NCI-H187 (cell line): ENCODE measurements around the gene TPRN.

Experiments
- DNase-seq, 2 experiments: peaks; one replicate each; lab custom pipeline; 2025; lab: John Stamatoyannopoulos, UW

TPRN gene

DNA sequence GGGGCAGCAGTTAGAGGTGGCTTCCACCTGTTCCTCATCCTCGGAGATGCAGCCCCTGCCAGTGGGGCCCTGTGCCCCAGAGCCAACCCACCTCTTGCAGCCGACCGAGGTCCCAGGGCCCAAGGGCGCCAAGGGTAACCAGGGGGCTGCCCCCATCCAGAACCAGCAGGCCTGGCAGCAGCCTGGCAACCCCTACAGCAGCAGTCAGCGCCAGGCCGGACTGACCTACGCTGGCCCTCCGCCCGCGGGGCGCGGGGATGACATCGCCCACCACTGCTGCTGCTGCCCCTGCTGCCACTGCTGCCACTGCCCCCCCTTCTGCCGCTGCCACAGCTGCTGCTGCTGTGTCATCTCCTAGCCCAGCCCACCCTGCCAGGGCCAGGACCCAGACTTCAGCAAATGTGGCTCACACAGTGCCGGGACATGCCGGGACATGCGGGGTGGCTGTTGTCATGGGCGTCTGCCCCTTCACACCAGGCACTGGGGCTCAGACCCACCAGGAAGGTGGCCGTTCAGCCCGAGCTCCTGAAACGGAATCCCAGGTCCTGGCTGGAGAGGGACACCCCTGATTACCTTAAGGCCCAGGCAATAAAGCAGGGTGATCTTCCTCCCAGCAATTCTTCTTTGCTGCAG, 25.3 kb upstream of the TPRN start:
- DNase-seq = no peak

DNA sequence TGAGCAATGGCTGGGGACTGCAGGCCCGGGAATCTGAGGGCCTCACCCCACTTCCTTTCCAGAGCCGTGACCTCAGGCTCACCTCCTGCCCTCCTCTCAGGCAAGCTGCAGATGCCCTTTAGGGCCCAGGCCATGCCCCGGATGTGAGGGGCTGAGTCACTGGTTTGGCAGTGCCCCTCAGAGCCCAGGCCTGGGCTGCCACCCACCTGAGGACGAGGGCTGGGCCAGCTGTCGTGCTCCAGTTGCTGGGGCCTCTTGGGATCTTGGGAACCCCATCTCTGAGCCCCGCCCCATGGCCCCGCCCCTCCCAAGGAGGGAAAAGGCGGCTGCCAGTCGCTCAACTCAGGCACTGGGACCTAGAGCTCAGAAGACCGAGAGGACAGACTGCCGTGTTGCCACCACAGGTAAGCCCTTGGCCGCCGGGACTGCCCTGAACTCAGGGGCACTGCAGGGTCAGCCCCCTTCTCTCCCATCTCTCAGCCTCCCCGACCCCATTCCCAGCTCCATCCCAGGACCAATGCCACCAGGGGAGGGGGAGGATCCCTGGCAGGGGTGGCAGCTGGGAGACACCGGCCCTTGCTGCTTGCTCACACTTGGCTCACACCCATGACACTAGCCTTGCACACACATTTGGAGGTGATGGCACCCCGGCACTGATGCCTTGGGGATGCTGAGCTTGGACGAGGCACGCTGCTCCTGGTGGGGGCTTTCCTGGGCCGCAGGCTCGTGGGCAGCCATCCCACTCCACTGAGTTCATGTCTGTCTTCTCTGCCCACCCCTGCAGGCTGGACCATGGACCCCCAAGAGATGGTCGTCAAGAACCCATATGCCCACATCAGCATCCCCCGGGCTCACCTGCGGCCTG, 24.5 kb upstream of the TPRN start, which contains the start of gene CYSRT1:
Gene CYSRT1 (plus strand): TSS at position 345 of the 865 bp plus-strand sequence. CDS start 448 bp downstream, at position 793.
- no peak for DNase-seq

DNA sequence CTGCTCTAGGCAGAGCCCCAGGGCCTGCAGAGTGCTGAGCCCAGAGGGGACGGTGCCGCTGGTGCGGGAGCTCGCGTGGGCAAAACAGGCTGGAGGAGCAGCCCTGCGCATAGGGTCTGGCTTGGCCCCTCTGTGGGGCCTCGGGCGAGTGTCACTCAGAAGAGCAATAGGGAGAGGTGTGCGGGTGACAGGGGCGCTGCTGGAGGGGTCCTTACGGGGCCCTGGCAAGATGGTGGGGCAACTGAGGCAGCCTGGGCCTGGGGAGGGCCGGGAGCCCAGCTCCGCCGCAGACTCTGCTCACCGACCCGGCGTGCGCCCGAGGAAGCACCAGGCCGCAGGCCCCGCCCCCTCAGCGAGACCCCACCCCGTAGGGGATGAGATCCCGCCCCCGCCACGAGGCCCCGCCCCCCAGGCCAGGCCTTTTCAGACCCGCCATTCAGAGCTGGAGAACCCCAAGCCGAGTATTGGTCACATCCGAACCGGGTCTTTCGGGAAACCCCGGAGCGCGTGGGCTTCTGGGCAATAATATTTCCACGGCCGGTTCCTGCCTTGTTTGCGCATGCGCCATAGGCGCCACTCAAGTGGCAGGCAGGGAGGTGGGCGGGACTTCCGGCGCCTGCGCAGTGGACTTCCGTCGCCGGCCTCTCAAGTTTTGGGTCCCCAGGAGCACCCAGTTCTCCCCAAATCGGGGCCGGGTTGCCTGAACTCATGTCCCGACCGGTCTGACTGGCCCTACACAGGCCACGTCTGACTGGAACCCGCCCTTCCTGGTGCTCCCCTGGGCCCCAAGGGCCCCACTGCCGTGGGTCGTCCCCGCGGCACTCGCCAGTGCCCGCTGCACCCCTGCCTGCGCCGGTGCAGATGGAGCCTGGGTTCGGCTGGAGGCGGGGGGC, 22.8 kb upstream of the TPRN start:
- peak; percentile 77 to 78 for DNase-seq

DNA sequence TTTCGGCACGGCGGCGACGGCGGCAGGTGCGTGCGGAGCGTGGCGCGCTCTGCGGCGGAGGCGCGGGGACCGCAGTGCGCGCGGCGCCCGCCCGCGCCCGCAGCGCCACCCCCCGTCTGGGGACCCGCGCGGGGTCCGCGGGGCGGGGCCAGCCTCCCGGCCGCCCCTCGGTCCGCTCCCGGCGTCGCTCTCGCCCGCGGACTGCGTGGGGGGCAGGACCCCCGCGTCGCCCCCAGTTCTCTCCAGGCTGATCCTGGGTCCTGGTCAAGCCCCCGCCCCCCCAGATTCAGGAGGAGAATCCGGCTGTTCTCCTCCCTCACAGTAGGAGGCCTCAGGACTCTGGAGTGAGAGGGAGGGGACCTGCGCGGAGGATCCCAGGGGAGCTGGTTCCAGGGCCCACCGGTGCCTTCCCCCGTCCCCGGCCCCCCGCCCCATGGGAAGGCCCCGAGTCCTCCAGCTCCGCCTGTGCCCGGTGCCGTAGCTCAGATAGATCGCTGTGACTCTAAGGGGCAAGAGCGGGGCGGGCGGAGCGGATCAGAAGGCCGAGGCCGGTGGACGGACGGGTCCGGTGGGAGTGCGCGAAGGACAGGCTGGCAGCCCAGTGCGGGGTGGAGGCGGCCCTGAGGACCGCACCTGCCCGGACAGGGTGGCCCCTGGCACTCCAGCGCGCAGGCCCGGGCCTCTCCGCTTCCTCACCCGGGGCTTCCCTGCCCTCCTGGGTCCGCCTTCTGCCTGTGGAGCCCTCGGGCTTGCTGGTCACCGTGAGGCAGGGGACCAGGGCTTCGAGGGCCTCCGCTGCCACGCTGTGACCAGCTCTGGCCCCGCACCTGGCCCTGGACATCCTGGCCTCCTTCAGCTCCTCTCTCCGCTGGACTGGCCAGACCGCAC, 21.9 kb upstream of the TPRN start, which contains the start of gene RNF208:
Gene RNF208 (minus strand): TSS at position 51 of the 888 bp plus-strand sequence. CDS start 1,028 bp downstream, outside the sequence.
- DNase-seq = no peak

DNA sequence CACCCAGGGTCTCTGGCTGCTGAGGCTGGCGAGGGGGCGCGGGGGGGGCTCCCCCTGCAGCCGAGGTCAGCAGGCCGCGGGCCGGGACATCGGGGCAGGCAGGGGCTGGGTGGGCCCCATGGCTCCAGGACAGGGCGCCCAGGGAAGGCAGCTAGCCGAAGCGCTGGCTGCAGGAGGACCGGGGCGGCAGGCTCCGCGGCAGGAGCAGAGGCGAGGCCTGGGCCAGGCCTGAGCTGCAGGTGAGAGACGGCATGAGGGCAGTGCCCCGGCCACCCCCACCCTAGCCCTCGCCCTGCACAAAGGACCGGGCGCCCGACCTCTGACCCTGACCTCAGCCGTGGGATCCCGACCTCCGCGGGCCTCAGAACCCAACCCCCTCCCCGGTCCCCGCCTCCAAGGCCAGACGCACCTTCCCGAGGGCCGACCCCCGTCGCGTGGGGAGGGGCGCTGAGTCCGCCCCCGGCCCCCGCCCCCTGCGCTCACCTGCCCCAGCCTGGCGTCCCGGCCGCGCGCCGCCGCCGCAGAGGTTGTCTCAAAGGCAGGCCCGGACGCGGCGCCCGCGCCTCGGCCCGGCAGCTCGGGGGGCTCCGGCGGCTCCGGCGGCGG, 21.1 kb upstream of the TPRN start:
- DNase-seq = no peak

DNA sequence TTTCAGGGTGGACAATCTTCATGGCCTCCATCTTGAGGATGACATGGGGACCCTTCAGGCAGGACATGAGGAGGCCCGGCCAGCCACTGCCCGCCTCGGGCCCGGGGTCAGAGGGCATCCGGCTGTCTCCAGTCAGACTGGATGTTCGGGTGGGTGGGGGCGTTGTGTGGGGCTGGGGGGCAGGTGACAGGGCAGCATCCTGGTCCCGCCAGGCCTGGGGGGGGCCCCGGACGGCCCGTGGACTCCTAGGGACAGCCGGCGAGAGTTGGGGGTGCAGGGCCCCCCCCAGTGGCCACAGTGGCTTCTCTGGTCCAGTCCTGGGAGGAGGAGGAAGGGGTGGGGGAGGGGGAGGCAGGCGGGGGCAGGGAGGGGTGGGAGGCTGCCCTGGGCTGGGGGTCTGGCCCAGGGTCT, 20.6 kb upstream of the TPRN start:
- DNase-seq = no peak

DNA sequence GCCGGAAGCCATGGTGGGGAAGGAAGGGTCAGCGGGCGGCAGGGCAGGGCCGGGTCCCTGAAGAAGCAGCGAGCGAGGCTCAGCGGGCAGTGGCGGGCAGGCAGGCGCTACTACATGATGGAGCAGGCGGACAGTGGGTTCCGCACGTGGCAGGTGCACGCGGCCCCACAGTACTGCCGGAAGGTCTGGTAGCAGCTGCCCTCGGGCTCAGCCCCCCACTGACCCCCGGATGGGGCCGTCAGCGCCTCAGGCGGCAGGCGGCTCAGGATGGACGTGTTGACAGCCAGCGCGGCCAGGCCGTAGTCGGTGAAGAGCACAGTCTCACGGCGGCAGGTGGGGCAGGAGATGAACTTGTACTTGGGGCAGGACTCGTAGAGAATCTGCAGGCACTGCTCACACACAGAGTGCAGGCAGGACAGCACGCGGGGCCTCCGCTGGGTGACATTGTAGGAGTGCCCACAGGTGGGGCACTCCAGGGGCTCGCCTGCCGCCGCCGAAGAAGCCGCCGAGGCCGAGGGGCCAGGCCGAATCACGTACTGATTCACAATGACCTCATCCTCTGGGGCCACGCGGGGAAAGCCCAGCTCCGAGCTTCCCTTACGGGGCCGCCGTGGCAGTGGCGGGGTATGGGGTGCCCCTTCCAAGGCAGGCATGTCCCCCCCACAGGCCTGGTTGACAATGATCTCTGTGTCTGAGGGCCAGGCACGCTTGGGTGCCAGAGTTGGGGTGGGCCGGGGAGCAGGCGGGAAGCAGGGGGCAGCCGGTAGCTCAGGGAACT, 20.0 kb upstream of the TPRN start:
- no peak for DNase-seq

DNA sequence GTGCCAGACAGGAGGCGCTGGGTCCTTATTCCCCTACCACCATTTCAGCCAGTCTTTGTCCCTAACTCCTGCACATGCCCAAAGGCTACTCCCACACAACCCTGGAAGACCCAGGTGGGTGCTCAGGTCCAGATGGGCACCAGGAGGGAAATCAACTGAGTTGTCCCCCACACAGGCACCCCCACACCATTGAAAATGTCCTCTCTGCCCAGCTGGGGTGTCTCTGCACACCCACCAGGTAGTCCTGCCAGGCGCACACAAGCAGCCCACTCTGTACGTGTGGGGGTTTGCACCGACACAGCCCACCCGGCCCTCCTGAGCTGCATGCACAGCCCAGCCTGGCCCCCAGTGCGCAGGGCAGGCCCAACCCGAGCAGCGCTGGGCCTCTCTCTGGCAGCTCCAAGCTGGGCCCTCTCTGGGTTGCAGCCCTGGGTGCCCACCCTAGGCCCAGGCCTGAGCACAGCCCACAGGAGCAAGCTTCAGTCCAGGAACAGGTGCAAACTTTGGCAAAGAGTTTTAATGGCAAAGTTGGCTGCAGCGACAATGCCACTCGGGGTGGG, 19.3 kb upstream of the TPRN start:
- no peak for DNase-seq

DNA sequence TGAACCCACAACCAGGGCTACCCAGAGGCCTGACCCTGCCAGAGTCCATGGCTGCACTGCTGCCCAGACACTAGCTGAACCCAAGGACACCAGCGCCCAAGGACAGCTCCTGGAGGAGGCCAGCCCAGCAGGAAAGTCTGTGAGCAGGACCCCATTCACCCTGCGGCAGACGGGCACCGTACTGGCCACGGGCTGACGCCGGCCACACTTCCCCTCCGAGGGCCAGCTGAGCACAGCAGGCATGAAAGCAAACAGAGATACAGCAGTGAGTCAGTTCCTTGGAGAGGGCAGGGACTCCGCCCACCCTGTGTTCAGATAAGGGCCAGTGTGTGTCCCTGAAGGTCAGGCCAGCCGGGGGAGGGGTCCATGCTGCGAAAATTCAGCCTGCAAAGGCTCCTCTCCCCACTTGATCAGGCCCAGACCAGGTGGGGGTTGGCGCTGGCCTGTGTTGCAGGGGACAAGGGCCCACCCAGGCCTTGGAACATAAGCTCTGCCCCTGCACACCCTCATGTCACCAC, 18.3 kb upstream of the TPRN start:
- no peak for DNase-seq

DNA sequence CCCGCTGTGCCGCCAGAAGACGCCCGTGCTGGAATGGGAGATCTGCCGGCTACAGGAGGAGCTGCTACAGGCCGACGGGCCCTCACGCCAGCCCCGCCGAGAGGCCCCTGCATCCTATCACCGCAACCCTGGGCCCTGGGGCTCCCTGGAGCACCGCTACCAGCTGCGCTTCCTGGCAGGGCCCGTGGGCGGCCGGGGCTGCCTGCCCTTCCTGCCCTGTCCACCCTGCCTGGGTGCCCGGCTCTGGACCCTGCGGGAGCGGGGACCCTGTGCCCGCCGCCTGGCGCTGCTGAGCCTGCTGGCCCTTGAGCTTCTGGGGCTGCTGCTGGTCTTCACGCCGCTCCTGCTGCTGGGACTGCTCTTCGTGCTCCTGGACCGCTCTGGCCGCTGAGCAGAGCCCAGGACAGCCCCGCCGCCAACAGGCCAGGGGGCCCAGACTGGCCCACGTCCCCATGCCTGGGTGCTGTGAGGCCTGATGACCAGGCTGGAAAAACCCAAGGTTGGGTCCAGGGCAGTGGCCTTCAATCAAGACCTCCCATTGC, 17.7 kb upstream of the TPRN start:
- DNase-seq = no peak

DNA sequence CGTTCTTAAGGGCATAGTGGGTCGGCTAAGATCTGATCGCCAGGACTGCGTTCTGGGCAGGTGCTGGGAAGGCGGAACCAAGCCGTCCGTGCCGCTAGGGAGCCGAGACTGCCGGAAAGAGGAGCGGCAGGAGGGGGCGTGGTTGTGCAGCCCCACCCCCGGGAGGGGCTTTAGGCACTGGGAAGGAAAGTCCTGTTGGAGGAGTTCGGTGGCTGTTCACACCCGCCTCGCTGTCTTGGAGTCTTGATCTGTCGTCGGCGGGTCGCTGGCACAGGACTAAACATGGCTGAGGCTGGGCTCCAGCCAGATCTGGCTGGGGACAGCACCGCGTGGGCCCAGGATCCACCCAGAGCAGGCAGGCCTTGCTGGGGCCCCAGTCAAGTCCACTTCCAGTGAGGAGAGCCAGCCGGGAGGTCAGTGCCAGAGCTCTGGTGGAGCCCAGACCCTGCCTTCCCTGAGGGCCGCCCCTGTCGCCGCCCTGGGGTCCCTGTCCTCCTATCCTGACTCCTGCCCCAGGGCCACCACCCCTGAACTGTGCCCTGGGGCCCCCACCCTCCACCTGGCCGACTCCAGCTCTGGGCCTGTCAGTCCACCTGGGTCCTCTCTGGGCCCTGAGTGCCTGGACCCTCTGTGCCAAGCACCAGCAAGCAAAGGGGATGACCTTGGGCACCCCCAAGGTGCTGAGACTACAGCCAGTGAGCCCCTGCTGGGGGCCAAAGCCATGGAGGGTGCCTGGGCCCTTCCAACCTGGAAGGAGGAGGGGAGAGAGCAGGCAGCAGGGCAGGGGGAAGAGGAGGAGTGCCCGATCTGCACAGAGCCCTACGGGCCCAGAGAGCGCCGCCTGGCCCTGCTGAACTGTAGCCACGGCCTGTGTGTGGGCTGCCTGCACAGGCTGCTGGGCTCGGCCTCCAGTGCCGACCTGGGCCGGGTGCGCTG, 17.0 kb upstream of the TPRN start:
- peak; percentile 3 to 30 for DNase-seq

DNA sequence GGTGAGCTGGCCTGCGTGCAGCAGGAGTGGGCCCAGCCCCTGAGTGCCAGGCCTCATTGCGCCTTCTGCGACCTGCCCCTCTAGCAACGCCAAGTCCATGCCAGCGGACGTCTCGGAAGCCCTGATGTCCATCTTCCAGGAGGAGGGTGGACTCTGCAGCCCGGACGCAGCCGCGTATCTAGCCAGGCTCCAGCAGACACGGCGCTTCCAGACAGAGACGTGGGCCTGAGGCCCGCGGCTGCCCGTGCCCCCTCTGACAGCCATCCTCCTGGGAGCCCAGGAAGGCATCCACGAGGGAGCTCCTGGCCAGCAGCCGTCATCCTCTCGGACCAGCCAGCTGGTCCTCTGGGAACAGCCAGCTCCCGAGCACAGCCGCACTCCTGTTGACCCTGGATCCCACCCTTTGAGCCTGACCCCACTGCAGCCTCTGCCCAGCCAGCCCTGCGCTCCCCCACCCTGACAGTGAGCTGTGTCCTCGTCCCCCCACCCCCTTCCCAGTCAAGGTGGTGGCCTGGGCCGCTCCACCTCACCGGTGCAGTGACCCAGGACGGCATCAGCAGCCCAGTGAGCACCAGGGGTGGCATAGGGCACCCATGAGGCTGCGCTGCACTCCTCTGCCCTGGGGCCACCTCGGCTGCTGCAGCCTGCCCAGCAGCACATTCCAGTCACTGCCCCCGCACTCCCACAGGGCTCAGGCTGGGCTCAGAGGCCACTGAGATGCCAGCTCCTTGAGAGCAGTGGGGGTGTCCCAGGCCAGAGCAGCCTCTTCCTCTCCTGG, 15.8 kb upstream of the TPRN start:
- DNase-seq = no peak

DNA sequence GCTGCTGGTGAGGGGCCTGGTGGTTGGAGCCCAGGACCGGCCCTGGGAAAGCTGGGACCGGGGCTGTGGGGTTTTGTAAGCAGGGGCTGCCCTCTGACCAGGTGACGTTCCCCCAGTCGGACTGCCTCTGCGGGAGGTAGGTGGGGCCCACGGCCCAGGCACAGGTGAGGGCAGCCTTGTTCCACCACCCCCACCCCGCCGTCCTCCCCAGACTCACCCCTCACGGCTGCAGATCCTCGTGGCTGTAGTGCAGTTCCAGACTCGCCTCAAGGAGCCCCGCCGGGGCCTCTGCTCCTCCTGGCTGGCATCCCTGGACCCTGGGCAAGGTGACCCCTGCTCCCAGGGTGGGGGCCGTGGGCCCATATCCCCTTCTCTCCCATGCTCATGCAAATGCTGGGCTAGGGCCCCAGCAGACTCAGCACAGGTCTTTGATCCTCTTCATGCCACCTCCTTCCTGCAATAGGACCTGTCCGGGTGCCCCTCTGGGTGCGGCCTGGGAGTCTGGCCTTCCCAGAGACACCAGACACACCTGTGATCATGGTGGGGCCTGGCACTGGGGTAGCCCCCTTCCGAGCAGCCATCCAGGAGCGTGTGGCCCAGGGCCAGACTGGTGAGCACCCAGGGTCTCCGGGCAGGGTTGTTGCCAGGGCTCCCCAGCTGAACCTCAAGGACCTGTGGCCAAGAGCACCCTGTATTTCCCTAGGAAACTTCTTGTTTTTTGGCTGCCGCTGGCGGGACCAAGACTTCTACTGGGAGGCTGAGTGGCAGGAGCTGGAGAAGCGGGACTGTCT, 14.8 kb upstream of the TPRN start:
- no peak for DNase-seq

DNA sequence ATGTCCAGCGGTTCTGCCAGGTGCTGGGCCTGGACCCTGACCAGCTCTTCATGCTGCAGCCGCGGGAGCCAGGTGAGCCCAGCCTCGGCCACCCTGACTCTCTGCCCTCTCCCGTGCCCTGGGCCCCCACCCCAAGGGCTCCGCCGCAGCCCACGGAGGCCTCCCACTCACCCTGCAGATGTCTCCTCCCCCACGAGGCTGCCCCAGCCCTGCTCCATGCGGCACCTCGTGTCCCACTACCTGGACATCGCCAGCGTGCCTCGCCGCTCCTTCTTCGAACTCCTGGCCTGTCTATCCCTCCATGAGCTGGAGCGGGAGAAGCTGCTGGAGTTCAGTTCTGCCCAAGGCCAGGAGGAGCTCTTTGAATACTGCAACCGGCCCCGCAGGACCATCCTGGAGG, 14.1 kb upstream of the TPRN start:
- DNase-seq = no peak

DNA sequence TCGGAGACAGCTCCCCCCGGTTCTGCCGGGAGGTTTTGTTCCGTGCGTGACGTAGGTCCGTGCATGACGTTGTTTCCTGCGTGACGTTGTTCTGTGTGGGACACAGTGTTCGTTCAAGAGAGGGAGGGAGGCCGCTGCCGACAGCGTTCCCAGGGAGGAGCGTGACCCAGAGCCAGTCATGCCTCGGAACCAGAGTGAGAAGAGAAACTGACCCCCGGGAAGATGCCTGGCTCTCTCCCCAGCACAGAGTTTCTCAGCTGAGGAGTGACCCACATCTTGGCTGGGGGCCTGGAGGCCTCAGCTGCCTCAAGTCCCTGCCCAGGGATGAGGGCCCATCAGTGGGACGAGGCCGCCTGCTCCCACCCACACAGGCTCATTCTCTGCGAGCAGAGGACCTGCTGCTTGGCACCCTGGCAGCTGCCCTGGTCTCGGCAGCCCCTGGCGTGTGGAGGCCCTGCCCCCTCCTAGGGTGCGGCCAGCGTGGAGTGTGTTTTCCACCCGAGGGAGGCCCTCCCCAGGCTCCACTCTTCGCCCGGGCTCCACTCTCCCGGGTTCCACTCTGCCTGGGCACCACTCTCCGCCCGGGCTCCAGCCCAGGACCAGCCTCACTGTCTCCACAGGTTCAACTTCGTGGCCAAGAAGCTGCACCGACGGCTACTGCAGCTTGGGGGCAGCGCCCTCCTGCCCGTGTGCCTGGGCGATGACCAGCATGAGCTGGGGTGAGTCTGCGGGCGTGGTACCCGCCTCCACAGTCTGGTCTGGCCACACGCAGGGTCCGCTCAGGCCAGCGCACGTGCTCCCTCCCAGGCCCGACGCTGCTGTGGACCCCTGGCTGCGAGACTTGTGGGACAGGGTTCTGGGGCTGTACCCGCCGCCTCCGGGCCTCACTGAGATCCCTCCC, 12.9 kb upstream of the TPRN start:
- DNase-seq = no peak
